GM21360 (cell line): Measurements from ENCODE around the gene CEP128.
A peak's percentile ranks its signal among the peaks of the same experiment; 100 is the strongest.

ENCODE experiments used
- ATAC-seq: cut with Tn5 transposase; IDR thresholded peaks from one replicate; pipeline ENCODE4 v1.9.1; 2021; ENCODE audit warnings: mild to moderate bottlenecking, moderate library complexity; ENCODE audit not compliant: unreplicated experiment

Gene CEP128

GRCh38 chr14:80564051-80564450, 377.5 kb downstream of the CEP128 start:
- no peak for ATAC-seq

- peak; percentile 94 for ATAC-seq
These were observed 380.5 kb downstream of the CEP128 start for GRCh38 chr14:80560800-80561657.

DNA sequence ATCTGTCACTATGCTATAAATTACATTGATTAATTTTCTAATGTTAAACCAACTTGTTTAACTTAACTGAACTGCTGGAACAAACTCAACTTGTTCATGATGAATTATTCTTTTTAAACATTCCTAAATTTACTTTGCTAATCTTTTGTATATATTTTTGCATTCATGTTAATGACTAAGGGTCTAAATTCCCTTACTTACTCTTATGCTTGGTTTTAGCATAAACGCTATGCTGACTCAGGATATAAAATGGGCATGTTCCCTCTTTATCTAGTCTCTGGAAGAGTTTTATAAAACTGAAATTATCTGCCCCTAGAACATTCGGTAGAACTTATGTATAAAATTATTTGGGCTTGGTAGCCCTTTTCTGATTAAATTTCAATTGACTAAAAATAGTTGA, 387.4 kb downstream of the CEP128 start:
- ATAC-seq, result no peak

- ATAC-seq, result no peak
These were observed 392.4 kb downstream of the CEP128 start for GRCh38 chr14:80549141-80549540.

- ATAC-seq, result no peak
These were observed 395.3 kb downstream of the CEP128 start for GRCh38 chr14:80545935-80546854.

- no peak for ATAC-seq
These were observed 397.2 kb downstream of the CEP128 start for GRCh38 chr14:80544366-80544765.

DNA sequence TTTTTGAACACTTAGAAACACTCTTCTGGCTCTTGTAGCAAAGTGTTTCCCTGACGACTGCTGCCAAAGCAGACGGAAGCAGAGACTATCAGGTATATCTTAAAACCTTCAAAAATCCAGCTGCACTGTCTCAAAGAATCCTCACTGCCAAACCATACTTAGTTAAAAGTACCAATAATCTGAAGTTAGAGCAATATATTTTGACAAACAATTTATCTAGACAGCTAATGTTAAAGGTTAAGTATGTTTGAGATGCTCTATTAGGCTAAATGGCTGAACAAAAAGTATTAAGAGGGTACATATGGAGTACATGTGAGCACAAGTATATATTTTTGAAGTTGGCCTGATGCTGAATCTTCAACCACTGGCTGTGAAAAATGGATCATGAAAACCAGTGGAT, 398.3 kb downstream of the CEP128 start:
- ATAC-seq, result no peak

GRCh38 chr14:80538633-80539375, 402.7 kb downstream of the CEP128 start:
- ATAC-seq, result no peak

DNA sequence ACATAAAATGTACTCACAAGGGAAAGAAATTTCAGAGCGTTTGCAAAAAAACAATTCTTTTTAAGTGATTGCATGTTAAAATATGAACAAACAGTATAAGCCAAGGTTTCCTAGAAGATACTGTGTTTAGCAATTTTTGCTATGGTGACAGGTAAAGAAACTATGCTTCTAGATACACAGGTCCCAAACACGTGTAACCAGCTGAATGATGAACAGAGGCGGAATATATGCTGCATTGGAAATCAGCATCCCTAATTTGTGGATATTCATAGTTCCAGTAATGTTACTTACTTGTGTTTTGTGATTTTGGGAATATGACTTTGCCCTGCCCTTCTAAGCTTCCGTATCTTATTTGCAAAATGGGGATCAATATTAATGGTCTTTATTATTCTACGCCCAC, 403.9 kb downstream of the CEP128 start:
- no peak for ATAC-seq

DNA sequence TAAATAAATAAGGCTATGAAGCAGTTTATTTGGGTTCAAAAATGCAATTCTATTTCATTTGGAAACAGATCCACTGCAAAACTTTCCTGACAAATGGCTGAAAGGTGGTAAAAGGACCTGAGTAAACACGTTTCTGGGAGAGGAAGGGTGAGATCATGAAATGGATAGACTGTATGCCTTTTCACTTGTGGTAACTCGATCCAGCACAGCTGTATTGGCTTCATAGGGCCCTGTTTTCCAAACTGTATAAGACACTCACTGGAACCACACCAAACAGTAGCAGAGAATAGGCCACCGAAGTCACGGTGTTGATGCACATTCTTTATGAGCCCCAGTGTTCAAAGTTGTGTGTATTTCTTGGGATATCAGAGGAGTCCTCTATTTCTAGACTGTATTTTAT, 405.1 kb downstream of the CEP128 start:
- ATAC-seq, result no peak

DNA sequence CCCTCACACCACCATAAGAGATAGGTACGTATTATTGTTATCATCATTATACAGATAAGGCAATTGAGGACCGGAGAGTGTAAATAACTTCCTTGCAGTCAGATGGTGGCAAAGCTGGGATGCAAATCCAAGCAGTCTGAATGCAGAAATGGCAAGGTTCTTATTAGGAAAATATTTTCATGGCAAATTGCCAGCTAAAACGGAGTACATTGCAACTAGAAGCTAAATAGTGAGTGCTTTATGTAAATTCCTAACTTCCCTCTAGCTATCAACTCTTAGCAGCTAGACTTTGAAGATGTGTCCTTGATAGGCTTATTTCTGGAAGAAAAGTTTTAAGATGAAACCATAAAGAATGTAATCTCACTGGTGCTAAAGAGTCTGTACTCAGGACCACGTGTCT, 406.4 kb downstream of the CEP128 start:
- ATAC-seq, result no peak

DNA sequence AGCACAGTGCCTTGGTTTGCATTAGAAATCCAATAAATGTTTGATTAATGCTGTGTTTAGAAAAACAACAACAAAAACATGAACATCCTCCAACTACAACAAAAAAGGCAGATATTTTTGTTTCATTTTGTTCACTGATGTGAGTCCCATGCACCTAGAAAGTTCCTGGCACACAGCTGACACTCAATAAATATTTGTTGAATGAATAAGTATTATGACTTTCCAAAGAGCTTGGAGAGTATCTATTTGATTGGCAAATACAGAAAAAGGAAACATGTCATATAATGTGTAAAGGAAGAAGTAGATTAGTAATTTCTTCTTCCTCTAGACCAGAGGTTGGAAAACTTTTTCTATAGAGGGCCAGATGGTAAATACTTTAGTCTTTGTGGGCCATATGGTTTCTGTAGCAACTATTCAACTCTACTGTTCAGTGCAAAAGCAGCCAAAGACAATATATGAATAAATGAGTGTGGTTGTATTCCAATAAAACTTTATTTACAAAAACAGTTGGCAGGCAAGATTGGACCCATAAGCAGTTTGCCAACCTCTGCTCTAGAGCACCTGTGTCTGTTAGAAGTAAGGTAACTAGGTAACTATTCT, 417.9 kb downstream of the CEP128 start:
- no peak for ATAC-seq

DNA sequence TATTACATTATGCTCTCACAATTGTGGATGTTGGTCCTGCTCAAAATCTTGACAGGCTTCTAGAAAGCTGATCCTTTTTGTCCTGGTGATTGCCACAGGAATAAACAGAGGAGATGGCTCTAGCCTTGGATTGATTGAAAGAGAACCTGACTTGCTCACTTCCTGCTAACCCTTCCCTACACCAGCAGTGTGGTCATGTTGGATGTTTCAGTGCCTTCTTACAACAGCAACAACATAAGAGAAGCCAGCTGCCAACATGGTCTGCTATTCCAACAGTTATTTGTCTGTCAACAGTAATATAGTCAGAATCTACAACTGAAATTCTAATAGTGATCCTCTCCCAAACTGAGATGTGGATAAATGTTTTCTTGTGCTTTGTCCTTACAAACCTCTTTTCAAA, 418.6 kb downstream of the CEP128 start:
- ATAC-seq, result no peak

GRCh38 chr14:80522411-80522810, 419.1 kb downstream of the CEP128 start:
- ATAC-seq, result no peak

GRCh38 chr14:80521456-80521855, 420.1 kb downstream of the CEP128 start:
- ATAC-seq, result no peak

DNA sequence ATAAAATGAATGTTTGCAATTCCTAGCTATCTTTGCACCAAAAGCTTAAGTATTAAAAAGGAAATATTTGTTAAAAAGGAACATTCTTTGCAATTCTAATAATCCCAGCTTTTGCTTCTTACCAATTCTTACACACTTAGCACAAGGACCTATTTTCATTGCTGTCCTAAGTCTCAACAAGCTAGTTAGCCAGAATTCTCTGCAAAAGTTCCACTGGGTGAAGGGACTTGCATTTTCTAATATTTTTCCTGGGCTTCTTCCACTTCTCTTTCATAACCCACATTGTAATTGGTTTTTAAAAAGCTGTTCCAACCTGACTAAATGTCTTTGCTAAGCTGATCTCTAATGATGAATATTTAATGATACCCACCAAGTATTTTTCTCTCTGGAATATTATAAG, 422.5 kb downstream of the CEP128 start:
- no peak for ATAC-seq

DNA sequence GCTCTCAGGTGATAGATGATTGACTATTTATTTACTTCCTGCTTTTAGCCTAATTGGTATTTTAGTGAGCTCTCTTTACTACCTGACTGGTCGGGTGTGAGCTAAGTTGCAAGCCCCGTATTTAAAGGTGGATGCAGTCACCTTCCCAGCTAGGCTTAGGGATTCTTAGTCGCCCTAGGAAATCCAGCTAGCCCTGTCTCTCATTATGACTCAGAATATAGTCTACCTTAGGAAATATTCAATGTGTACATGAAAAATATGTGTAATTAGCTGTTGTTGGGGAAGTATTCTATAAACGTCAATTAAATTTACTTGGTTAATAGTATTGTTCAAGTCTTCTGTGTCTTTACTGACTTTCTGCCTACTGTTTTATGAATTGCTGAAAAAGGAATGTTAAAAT, 423.4 kb downstream of the CEP128 start:
- no peak for ATAC-seq

DNA sequence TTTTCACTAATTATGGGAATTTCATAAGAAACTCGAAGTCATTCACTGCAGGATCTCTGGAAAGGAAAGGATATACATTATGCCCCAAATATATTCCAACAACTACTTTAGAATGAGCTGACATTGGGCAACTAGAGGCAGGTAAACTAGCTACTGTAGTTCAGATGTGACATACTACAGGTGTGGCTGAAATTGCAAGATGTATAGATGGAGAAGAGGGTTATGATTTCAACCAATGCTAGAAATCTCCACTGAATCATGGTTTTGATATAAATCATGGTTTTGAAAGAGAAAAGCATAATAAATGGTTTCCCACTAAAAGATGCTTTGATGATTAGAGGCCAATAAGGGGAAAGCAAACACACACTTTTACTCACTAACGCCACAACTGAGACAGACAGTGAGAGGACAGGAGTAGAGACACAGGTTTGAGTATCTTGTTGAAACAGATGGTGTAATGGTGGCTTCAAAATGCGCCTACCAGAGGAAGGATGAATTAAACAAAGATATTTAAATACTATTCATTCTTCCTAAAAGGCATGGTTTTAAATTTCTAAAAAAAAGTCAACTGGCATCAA, 434.2 kb downstream of the CEP128 start:
- ATAC-seq, result no peak

DNA sequence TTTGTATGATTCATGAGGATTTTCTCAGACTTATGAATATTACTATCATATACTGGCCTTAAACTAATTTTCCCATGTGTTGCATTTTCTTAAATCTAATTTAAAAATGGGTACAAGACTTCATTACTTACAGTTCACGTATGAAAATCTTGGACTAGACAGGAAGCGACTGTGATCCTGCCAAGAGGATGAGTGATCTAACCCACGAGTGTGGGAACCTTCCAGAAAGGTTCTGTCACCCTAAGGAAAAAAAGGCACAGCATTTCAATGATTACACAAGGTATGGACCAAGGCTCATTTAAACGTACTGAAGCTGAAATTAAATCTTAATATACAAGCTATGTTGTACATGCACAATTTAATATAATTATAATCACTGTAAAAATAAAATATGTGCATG, 436.8 kb downstream of the CEP128 start:
- ATAC-seq, result no peak

DNA sequence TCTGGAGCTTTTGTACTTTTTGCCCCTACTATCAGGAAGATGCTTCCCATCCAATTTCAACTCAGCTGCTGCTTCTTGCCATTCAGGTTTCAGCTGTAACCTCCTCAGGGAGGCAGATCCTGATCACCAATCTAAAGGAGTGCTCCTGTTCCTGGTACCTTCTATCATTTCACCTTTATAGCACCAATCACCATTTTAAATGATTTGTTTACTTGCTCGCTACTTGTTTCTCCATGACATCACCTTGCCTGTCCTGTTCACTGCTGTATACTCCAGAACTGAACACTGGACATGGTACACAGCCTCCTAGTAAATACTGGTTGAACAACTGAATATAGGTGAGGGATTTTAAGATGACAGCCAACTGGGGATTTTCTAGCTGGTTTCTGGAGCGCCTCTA, 443.0 kb downstream of the CEP128 start:
- ATAC-seq, result no peak
